Epithelial cell of esophagus (primary cell): ENCODE data around the gene RARB.
A peak's percentile ranks its signal among the peaks of the same experiment; 100 is the strongest.

Experiments
- DNase-seq: peaks from one replicate; pipeline ENCODE4 v3.0.0; 2010; ENCODE audit warnings: low read depth
- H3K4me3 ChIP-seq: 2 replicates; pipeline ENCODE4 v1.5.1; 2011; ENCODE audit warnings: mild to moderate bottlenecking, low read length, control low read depth
- TF ChIP-seq, protein P1 (sequence below): IDR thresholded peaks from 2 replicates; pipeline ENCODE4 v1.5.1; 2011; ENCODE audit warnings: low read depth, mild to moderate bottlenecking, low read length, control low read depth, inconsistent platforms; ENCODE audit not compliant: insufficient read depth; ENCODE audit errors: missing control alignments

Gene RARB

DNA sequence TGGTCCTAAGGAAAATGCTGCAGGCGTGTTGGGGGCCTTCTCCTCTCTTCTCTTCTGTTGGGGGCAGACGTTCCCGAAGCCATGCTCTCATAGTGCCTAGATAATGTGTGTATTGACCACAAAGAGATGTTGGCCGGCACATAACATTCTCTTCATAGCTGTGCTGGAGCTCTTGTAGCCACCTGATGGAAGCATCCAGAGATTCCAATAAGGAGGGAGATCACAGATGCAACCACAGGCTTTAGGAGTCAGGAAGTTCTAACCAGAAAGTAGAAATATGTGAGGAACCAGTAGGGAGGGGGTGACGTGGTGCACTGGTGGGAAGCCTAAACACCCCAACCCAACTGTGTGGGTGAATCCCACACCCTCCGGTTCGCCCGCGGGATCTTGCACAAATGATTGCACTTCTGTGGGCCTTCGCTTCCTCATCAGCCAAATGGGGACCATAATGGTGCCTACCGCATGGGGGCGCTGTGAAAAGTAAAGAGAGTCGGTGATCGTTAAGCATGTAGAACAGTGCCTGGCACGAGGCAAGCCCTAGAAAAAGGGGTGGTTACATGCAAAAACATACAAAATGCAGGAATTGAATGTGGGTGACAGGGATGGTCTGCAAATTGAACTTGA lies 148.9 kb downstream of the RARB start:
- DNase-seq, result no peak
- H3K4me3 ChIP-seq, result no peak overlapping the region
- TF ChIP-seq, protein P1, sequence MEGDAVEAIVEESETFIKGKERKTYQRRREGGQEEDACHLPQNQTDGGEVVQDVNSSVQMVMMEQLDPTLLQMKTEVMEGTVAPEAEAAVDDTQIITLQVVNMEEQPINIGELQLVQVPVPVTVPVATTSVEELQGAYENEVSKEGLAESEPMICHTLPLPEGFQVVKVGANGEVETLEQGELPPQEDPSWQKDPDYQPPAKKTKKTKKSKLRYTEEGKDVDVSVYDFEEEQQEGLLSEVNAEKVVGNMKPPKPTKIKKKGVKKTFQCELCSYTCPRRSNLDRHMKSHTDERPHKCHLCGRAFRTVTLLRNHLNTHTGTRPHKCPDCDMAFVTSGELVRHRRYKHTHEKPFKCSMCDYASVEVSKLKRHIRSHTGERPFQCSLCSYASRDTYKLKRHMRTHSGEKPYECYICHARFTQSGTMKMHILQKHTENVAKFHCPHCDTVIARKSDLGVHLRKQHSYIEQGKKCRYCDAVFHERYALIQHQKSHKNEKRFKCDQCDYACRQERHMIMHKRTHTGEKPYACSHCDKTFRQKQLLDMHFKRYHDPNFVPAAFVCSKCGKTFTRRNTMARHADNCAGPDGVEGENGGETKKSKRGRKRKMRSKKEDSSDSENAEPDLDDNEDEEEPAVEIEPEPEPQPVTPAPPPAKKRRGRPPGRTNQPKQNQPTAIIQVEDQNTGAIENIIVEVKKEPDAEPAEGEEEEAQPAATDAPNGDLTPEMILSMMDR, result no peak

DNA sequence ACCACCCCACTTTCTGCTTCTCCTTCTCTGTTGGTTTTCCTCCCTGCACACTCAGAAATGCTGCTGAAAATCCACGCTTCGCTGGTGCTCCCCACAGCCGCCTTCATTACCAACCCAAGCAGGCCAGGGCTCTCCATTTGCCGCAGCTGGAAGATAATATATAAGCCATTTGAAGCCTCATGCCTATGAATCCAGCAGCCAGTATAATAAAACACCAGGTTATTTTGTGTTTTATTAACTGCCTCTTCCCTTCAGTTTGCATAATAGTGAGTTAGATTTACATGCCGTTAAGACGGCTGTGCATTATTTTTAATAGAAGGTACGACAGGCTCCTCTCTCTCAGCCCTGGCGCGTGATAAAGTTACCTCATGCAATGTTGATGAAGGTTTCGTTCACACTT lies 150.0 kb downstream of the RARB start:
- TF ChIP-seq, protein P1, result no peak
- no peak for DNase-seq
- no peak overlapping the region for H3K4me3 ChIP-seq

DNA sequence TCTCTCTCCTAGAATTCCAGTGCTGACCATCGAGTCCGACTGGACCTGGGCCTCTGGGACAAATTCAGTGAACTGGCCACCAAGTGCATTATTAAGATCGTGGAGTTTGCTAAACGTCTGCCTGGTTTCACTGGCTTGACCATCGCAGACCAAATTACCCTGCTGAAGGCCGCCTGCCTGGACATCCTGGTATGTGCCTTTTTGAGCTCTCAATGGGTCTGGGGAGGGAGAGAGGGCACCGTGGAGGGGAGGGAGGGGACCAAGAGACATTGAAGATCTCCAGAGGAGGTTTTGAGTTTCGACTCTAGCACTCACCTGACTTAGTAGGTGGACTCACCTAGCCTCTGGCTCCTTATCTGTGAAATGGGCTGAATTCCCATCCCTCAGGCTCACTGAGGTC lies 152.5 kb downstream of the RARB start:
- no peak for DNase-seq
- TF ChIP-seq, protein P1, result no peak

DNA sequence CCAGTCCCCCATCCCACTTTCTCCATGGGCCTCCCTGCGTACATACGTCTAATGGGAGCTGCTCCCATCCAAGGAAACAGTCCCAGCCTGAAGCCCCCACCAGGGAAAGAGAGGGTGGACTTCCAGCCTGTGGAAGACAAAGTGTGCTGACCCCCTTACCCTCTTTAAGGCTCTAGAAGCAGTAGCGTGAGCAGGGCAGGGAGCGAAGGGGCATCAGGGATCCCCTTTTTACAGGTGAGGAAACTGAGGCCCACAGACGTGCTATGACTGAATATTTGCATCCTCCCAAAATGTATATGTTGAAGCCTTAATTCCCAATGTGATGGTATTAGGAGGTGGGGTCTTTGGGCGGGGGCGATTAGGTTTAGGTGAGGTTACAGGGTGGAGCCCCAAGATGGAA lies 153.3 kb downstream of the RARB start:
- H3K4me3 ChIP-seq, result no peak overlapping the region
- TF ChIP-seq, protein P1, result no peak
- no peak for DNase-seq

More for the DNA sequence above, 152.5 kb downstream of the RARB start:
- no peak overlapping the region for H3K4me3 ChIP-seq

DNA sequence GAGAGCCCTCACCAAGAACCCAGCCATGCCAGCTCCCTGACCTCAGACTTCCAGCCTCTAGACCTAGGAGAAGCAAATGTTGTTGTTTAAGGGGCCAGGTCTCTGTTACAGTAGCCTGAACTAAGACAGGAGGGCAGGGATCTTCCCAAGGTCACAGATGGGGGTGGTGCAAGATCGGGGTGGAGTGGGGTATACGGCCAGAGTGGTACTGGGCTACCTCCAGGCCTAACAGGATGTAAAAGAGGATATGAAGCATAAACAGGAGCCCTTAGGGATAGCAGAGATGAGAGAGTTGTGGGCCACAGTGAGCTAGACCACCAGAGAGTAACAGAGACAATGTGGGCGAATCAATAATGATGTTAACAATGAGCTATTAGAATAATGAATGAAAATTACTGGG lies 153.8 kb downstream of the RARB start:
- TF ChIP-seq, protein P1, result no peak
- H3K4me3 ChIP-seq, result no peak overlapping the region
- no peak for DNase-seq

DNA sequence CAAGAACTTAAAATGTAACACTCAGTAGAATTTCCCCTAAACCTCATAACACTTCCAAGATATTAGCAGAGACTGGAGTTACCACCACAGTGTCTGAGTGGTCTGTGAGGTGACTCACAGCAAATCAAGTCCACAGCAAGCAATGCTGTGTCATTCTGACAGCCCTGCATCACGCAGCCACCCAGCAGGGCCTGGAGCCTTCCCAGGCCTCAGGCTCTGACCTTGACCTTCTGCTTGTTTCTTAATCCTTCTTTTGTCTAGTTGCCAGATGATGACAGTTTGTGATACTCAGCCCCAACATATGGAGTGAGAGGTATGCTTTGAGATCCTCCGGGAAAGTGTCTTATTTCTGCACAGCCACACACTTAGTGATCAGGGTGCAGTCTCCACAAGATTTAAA lies 154.2 kb downstream of the RARB start:
- peak; percentile 65 for DNase-seq

More for the DNA sequence above, 154.2 kb downstream of the RARB start:
- TF ChIP-seq, protein P1, result no peak
- H3K4me3 ChIP-seq, result no peak overlapping the region
